Transverse colon (tissue), 4 donors: ENCODE results near the gene ZNF407. TPM values are rescaled to one million over a fixed set of nuclear protein-coding genes. Genes with fewer than 3 reads are reported as not detected.

ENCODE experiments used
- DNase-seq: peaks from one replicate; pipeline ENCODE4 v3.0.0-alpha.2; 2019
- H3K27ac ChIP-seq, 4 donors: fragments of 200-600 bp; sonication (generic); 2 replicates each; pipeline ENCODE4 v1.5.1; 2016 to 2018; ENCODE audit warnings: inconsistent platforms in 4 of 4
- H3K27me3 ChIP-seq: fragments of 200-600 bp; sonication (generic); 2 replicates; pipeline ENCODE4 v1.5.1; 2017; ENCODE audit warnings: inconsistent platforms
- H3K36me3 ChIP-seq, 4 donors: fragments of 200-600 bp; sonication (generic); 2 replicates each; pipeline ENCODE4 v1.5.1; 2017 to 2019; ENCODE audit warnings: inconsistent platforms in 4 of 4
- H3K4me1 ChIP-seq, 4 donors: fragments of 200-600 bp; sonication (generic); 2 replicates each; pipeline ENCODE4 v1.5.1; 2017 to 2020; ENCODE audit warnings: inconsistent platforms in 4 of 4
- H3K4me3 ChIP-seq, 4 donors: fragments of 200-600 bp; sonication (generic); 1 replicate in 1 of 4; 2 replicates in 3 of 4; pipeline versions ENCODE4 v1.5.1 to v1.6.1; 2017 to 2019; ENCODE audit warnings: inconsistent platforms in 4 of 4
- H3K9me3 ChIP-seq, 2 donors: fragments of 200-600 bp; sonication (generic); 2 replicates each; pipeline ENCODE4 v1.5.1; 2017 to 2019; ENCODE audit warnings: inconsistent platforms in 2 of 2
- CTCF ChIP-seq, 5 experiments: fragments of 200-600 bp in 3 of 5; fragments of 450-650 bp in 2 of 5; sonication (generic) in 3 of 5; IDR thresholded peaks; 1 replicate in 2 of 5; 2 replicates in 3 of 5; pipeline ENCODE4 v1.5.1; 2016 to 2017; ENCODE audit warnings: antibody characterized with exemption in 5 of 5, inconsistent platforms in 3 of 5, mild to moderate bottlenecking in 2 of 5, moderate library complexity in 1 of 5
- EP300 ChIP-seq: sonication (generic); formaldehyde crosslinking; IDR thresholded peaks from one replicate; pipeline ENCODE4 v1.6.1; 2017; ENCODE audit warnings: antibody characterized with exemption, low read depth
- POLR2A ChIP-seq: fragments of 450-650 bp; IDR thresholded peaks from one replicate; pipeline ENCODE4 v1.6.1; 2016; ENCODE audit warnings: antibody characterized with exemption, mild to moderate bottlenecking, moderate library complexity
- POLR2AphosphoS5 ChIP-seq, 3 donors: sonication (generic); formaldehyde crosslinking; IDR thresholded peaks; one replicate each; pipeline ENCODE4 v1.6.1; 2016; ENCODE audit warnings: antibody characterized with exemption in 3 of 3
- WGBS, 2 donors: methylation state at CpG; one replicate each; pipeline ENCODE4 v1.1.5; 2018; ENCODE audit warnings: low coverage in 1 of 2; 5-methylcytosine and 5-hydroxymethylcytosine counted together
- in situ Hi-C, 4 donors: fragments of 200-750 bp; cut with MboI; loops; one replicate each; pipeline versions ENCODE4 v1.15.0 to v1.15.1; 2017; ENCODE audit warnings: low sequenced_read_pairs in 3 of 4, low pct_ligation_motif_present in 1 of 4, low pct_unique_long_range_greater_than_20kb in 1 of 4
- intact Hi-C: fragments of 100-400 bp; cut with DNase I; formaldehyde crosslinking; loops from one replicate; pipeline ENCODE4 v1.15.1; 2023; ENCODE audit warnings: low total_unique reads
- total RNA-seq, 4 donors: library from RNA; depleted of rRNA; stranded (reverse); fragments of >200 nt; gene quantifications; one replicate each; pipeline ENCODE4 v1.1.0, GENCODE V29; 2016

ZNF407 gene
- total RNA-seq, 4 donors from 2014 or later, result 13.5 to 24.1 (median 20.1) TPM

DNA sequence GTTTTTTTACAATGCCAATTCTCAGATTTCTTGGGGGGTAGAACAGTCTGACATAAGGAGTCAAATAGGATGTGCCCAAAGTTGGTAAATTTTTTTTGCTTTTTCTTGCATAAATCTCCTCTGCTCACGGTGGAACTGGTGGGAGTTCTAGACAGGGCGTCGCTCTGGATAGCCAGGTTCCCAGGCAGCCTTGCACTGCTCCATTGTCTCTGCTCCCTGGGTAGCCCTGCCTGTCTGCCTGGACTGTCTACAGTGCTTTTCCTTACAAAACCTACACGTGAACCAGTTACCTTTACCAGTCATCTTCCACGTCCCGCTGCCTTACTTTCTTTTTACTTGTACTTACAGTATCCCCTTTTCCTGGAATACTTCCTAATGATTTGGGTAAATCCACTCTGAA is 117.1 kb downstream of the ZNF407 start:
- WGBS, 2 donors, result 88 to 100% methylated on average over 5 to 6 of the region's 6 CpGs
- in situ Hi-C loops (no loop called here), intact Hi-C loops (no loop called here)

DNA sequence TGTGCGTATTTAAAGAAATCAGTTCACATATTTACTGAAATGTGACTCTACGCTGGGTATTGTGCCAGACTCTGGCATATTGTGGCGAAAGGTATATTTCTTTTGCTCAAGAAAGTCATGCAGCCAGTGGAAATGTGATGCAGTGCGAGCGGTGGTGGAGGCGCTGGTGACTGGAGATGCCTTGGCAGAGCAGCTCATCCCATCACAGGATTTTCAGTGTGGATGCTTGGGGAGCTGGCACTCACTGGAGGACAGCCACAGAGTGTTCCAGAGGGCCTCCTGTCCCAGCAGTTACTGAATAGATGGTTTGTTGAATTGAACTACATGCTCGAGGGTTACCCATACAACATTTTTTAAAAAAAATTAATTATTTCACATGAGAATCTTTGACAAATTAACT is 117.6 kb downstream of the ZNF407 start:
- WGBS, 2 donors, result 98% methylated on average over 4 to 7 of the region's 7 CpGs
- TF ChIP-seq POLR2AphosphoS5 (IDR thresholded peaks at IDR 0.05) (no peak), CTCF (IDR thresholded peaks at IDR 0.05) (no peak), EP300 (no peak), POLR2A (no peak)
- Histone ChIP-seq H3K4me1 (no peaks in the 10 kb centered on the region), H3K36me3 (no peaks in the 10 kb centered on the region), H3K4me3 (no peak overlapping the region), H3K27ac (no peak overlapping the region), H3K27me3 (no peaks in the 10 kb centered on the region), H3K9me3 (no peaks in the 10 kb centered on the region)
- intact Hi-C loops (no loop called here), in situ Hi-C loops (no loop called here)
- DNase-seq, result no peak

More for the DNA sequence above, 117.1 kb downstream of the ZNF407 start:
- Histone ChIP-seq H3K4me1 (no peaks in the 10 kb centered on the region), H3K36me3 (no peaks in the 10 kb centered on the region), H3K27me3 (no peaks in the 10 kb centered on the region), H3K9me3 (no peaks in the 10 kb centered on the region), H3K27ac (no peak overlapping the region), H3K4me3 (no peak overlapping the region)
- no peak for DNase-seq
- TF ChIP-seq EP300 (no peak), POLR2AphosphoS5 (IDR thresholded peaks at IDR 0.05) (no peak), CTCF (IDR thresholded peaks at IDR 0.05) (no peak), POLR2A (no peak)

DNA sequence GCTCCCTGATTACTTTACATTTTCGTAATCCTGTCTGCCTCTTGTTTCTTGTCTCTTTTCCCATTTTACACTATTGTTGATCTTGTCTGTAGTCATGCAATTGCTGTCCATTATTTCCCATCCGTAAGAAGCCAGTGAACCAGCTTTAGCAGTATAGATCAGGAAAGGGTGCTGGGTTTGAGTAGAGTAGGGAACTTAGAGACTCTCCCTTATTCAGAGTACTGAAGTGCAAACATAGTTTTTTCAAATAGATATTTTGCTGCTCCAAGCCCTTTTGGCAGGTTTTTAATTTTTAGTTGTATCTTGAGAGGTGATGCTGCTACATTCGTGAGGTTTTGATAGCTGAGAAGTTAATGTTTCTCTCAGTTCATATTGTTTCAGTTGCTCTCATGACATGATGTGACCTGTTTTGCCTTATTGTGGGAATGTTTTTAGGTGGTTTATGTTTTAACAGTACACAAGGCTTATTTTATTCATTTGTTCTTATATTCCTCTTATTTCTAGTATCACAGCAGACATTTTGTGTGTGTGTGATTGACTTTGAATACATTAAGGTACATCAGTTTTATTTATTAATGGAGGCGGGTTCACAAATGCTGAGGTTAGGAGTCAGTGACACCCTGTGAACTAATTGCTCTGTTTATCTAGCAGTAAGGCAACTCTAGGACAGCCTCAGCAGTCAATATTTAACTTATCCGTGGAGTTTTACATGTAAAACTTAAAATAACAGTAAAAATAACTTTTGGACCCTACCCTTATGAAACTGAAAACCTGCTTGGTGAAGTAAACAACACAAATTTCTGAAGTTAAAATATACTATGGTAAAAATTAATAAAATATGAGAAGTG is 118.4 kb downstream of the ZNF407 start:
- H3K27ac ChIP-seq, result no peak overlapping the region
- intact Hi-C loops (no loop called here), in situ Hi-C loops (no loop called here)
- H3K4me1 ChIP-seq, result no peaks in the 10 kb centered on the region
- no peaks in the 10 kb centered on the region for H3K27me3 ChIP-seq
- H3K4me3 ChIP-seq, result no peak overlapping the region
- no peaks in the 10 kb centered on the region for H3K9me3 ChIP-seq
- no peak for DNase-seq
- no peaks in the 10 kb centered on the region for H3K36me3 ChIP-seq
- 55 to 69% methylated on average over 4 to 5 of the region's 5 CpGs for WGBS, 2 donors
- no peak for TF ChIP-seq POLR2A
- TF ChIP-seq CTCF (IDR thresholded peaks at IDR 0.05), result no peak
- no peak for TF ChIP-seq EP300
- TF ChIP-seq POLR2AphosphoS5 (IDR thresholded peaks at IDR 0.05), result no peak

GRCh38 chr18:74718312-74718711 is 120.6 kb downstream of the ZNF407 start:
- Histone ChIP-seq H3K9me3 (no peaks in the 10 kb centered on the region), H3K27me3 (no peaks in the 10 kb centered on the region), H3K4me1 (peaks cover 0 to 8% (median 2%) of the 10 kb centered on the region in 4 donors), H3K36me3 (no peaks in the 10 kb centered on the region), H3K4me3 (no peak overlapping the region), H3K27ac (no peak overlapping the region)
- intact Hi-C loops, result no loop called here
- in situ Hi-C loops, result no loop called here
- WGBS, 2 donors, result 95 to 100% methylated on average over 1 to 2 of the region's 2 CpGs
- no peak for DNase-seq
- TF ChIP-seq EP300, result no peak
- TF ChIP-seq POLR2A, result no peak
- TF ChIP-seq CTCF (IDR thresholded peaks at IDR 0.05), result no peak
- no peak for TF ChIP-seq POLR2AphosphoS5 (IDR thresholded peaks at IDR 0.05)
